Heart left ventricle (tissue), 13 donors: ENCODE data around the gene CDCA5.

Experiments
- POLR2A ChIP-seq, 2 donors: fragments of 450-650 bp; IDR thresholded peaks; one replicate each; pipeline ENCODE4 v1.6.1; 2017; ENCODE audit warnings: antibody characterized with exemption in 2 of 2, mild to moderate bottlenecking in 2 of 2, moderate library complexity in 2 of 2
- TF ChIP-seq, protein P1 (sequence below), 12 donors: fragments of 200-600 bp; sonication (generic) in 4 of 12; IDR thresholded peaks; one replicate each; pipeline versions ENCODE4 v1.5.0 to v1.8.0; 2018 to 2022; ENCODE audit warnings: antibody characterized with exemption in 12 of 12, mild to moderate bottlenecking in 5 of 12
- donor health status: ischemic (EF 13 %, LVEDD 7.1; RV severe dilation, severe dysfunction).
- donor health status: DM: no; HTN: yes; CAD: no.
- donor health status: DM: no; HTN: no; CAD: no.
- donor health status: ischemic (EF 25% LVEDD 6.9; RV normal size, moderate dysfunction).
- donor health status: ischemic (EF 25% LVEDD 5.7; RV mildly dilated, moderate dysfunction).
- donor health status: ischemic (EF 35%, LVEDD 5.7; RV mildly dilated, moderate dysfunction).
- donor health status: nonischemic (EF 11% LVEDD 7.7; RV severe dilation, severe dysfunction).
- donor health status: DM: yes; HTN: yes; CAD: no.
- donor health status: PGD.
- donor health status: ischemic (EF 29% LVEDD 5.4; RV normal size, mild dysfunction).
- donor health status: nonischemic (EF 23%, LVEDD 6.1; RV moderate dilation, normal function).

DNA sequence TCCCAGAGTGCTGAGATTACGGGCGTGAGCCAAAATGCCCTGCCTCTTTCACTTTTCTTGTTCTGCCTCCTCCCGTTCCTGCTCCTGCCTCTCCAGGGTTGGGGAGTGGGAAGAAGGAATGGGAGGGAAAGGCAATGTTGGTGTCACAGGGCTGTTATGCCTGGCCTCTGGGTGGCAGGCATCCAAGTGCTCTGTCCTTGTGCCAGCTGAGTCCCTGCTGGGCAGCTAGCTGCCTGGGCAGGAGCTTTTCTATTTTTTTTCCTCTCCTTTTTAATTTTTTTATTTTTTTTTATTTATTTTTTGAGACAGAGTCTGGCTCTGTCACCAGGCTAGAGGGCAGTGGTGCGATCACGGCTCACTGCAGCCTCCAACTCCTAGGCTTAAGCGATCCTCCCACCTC lies 46.9 kb downstream of the CDCA5 start:
- TF ChIP-seq, protein P1, sequence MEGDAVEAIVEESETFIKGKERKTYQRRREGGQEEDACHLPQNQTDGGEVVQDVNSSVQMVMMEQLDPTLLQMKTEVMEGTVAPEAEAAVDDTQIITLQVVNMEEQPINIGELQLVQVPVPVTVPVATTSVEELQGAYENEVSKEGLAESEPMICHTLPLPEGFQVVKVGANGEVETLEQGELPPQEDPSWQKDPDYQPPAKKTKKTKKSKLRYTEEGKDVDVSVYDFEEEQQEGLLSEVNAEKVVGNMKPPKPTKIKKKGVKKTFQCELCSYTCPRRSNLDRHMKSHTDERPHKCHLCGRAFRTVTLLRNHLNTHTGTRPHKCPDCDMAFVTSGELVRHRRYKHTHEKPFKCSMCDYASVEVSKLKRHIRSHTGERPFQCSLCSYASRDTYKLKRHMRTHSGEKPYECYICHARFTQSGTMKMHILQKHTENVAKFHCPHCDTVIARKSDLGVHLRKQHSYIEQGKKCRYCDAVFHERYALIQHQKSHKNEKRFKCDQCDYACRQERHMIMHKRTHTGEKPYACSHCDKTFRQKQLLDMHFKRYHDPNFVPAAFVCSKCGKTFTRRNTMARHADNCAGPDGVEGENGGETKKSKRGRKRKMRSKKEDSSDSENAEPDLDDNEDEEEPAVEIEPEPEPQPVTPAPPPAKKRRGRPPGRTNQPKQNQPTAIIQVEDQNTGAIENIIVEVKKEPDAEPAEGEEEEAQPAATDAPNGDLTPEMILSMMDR (IDR thresholded peaks at IDR 0.05), result no peak
- TF ChIP-seq POLR2A (IDR thresholded peaks at IDR 0.05), result no peak
